Peyer's patch (tissue), 4 donors: ENCODE data around the gene ADORA3. TPM values are rescaled to one million over a fixed set of nuclear protein-coding genes. Genes with fewer than 3 reads are reported as not detected.

Source experiments
- DNase-seq, 3 donors: peaks; one replicate each; pipeline ENCODE4 v3.0.0-alpha.2; 2017 to 2019
- H3K27ac ChIP-seq, 4 donors: fragments of 200-600 bp; sonication (generic); one replicate each; pipeline ENCODE4 v1.5.1; 2016 to 2019
- H3K27me3 ChIP-seq, 2 donors: fragments of 200-600 bp; sonication (generic); one replicate each; pipeline ENCODE4 v1.5.1; 2019
- H3K36me3 ChIP-seq, 3 donors: fragments of 200-600 bp; sonication (generic); one replicate each; pipeline ENCODE4 v1.5.1; 2016 to 2019
- H3K4me1 ChIP-seq, 4 donors: fragments of 200-600 bp; sonication (generic); one replicate each; pipeline ENCODE4 v1.5.1; 2016 to 2019
- H3K4me3 ChIP-seq, 4 donors: fragments of 200-600 bp; sonication (generic); 1 replicate in 3 of 4; 2 replicates in 1 of 4; pipeline ENCODE4 v1.5.1; 2016 to 2019; ENCODE audit warnings: mild to moderate bottlenecking in 1 of 4
- H3K9me3 ChIP-seq, 4 donors: fragments of 200-600 bp; sonication (generic); one replicate each; pipeline ENCODE4 v1.5.1; 2016 to 2019; ENCODE audit warnings: mild to moderate bottlenecking in 1 of 4
- CTCF ChIP-seq, 6 experiments: fragments of 450-650 bp in 4 of 6; fragments of 200-600 bp in 2 of 6; sonication (generic) in 1 of 6; IDR thresholded peaks; one replicate each; pipeline ENCODE4 v1.5.1; 2017 to 2019; ENCODE audit warnings: antibody characterized with exemption in 6 of 6, mild to moderate bottlenecking in 3 of 6, moderate library complexity in 1 of 6
- POLR2A ChIP-seq, 2 donors: fragments of 450-650 bp; IDR thresholded peaks; one replicate each; pipeline ENCODE4 v1.5.1; 2017; ENCODE audit warnings: antibody characterized with exemption in 2 of 2, mild to moderate bottlenecking in 2 of 2, moderate library complexity in 2 of 2
- total RNA-seq, 4 donors: library from RNA; depleted of rRNA; stranded (reverse); fragments of >200 nt; gene quantifications; one replicate each; pipeline ENCODE4 v1.1.0, GENCODE V29; 2016

The ADORA3 gene
- total RNA-seq, 4 donors from 2014 or later = 2.3 to 14.9 (median 4.7) TPM; not detected in 1

GRCh38 chr1:111474106-111474505, 29.3 kb downstream of the ADORA3 start:
- Histone ChIP-seq H3K36me3 (peaks cover 0 to 14% (median 0%) of the 10 kb centered on the region in 3 donors), H3K9me3 (no peaks in the 10 kb centered on the region), H3K4me3 (peak overlapping the region in 2 of 4 donors; percentile 4 to 15), H3K4me1 (peaks cover 0 to 22% (median 6%) of the 10 kb centered on the region in 4 donors), H3K27ac (peak overlapping the region; percentile 16 to 55 (median 40)), H3K27me3 (no peaks in the 10 kb centered on the region)
- no peak for DNase-seq
- TF ChIP-seq CTCF (IDR thresholded peaks at IDR 0.05) (no peak), POLR2A (IDR thresholded peaks at IDR 0.05) (no peak)

- Histone ChIP-seq H3K36me3 (peaks cover 0 to 30% (median 0%) of the 10 kb centered on the region in 3 donors), H3K4me3 (no peak overlapping the region), H3K27ac (peak overlapping the region in 3 of 4 donors; percentile 29 to 76 (median 71)), H3K9me3 (no peaks in the 10 kb centered on the region), H3K4me1 (peaks cover 0 to 15% (median 0%) of the 10 kb centered on the region in 4 donors), H3K27me3 (no peaks in the 10 kb centered on the region)
- TF ChIP-seq CTCF (IDR thresholded peaks at IDR 0.05) (no peak), POLR2A (IDR thresholded peaks at IDR 0.05) (no peak)
- DNase-seq = no peak
These were observed 31.9 kb downstream of the ADORA3 start for GRCh38 chr1:111471538-111471937.

GRCh38 chr1:111471012-111471411, 32.4 kb downstream of the ADORA3 start:
- Histone ChIP-seq H3K9me3 (no peaks in the 10 kb centered on the region), H3K36me3 (peaks cover 0 to 34% (median 0%) of the 10 kb centered on the region in 3 donors), H3K27me3 (no peaks in the 10 kb centered on the region), H3K4me1 (peaks cover 0 to 11% (median 0%) of the 10 kb centered on the region in 4 donors), H3K4me3 (no peak overlapping the region), H3K27ac (peak overlapping the region; percentile 41 to 76 (median 64))
- DNase-seq = peak in 2 of 3 donors; percentile 88 to 91
- TF ChIP-seq CTCF (IDR thresholded peaks at IDR 0.05) = no peak
- TF ChIP-seq POLR2A (IDR thresholded peaks at IDR 0.05) = no peak

GRCh38 chr1:111470596-111470995, 32.8 kb downstream of the ADORA3 start:
- peaks cover 0 to 38% (median 0%) of the 10 kb centered on the region in 3 donors for H3K36me3 ChIP-seq

GRCh38 chr1:111469539-111469938, 33.9 kb downstream of the ADORA3 start:
- H3K36me3 ChIP-seq = peaks cover 0 to 42% (median 0%) of the 10 kb centered on the region in 3 donors

More at GRCh38 chr1:111470596-111470995, 32.8 kb downstream of the ADORA3 start:
- Histone ChIP-seq H3K27me3 (no peaks in the 10 kb centered on the region), H3K4me1 (peaks cover 0 to 10% (median 0%) of the 10 kb centered on the region in 4 donors), H3K4me3 (no peak overlapping the region), H3K9me3 (no peaks in the 10 kb centered on the region), H3K27ac (peak overlapping the region; percentile 41 to 76 (median 64))
- TF ChIP-seq POLR2A (IDR thresholded peaks at IDR 0.05) (no peak), CTCF (IDR thresholded peaks at IDR 0.05) (no peak)
- DNase-seq = no peak

More at GRCh38 chr1:111469539-111469938, 33.9 kb downstream of the ADORA3 start:
- no peak for TF ChIP-seq POLR2A (IDR thresholded peaks at IDR 0.05)
- no peak for TF ChIP-seq CTCF (IDR thresholded peaks at IDR 0.05)
- peak overlapping the region in 1 of 4 donors; percentile 71 for H3K27ac ChIP-seq
- H3K27me3 ChIP-seq = no peaks in the 10 kb centered on the region
- DNase-seq = no peak
- H3K9me3 ChIP-seq = no peaks in the 10 kb centered on the region
- no peak overlapping the region for H3K4me3 ChIP-seq
- H3K4me1 ChIP-seq = peaks cover 0 to 10% (median 0%) of the 10 kb centered on the region in 4 donors
